HG02973 (cell line): ENCODE measurements around the gene KCNRG.
A peak's percentile ranks its signal among the peaks of the same experiment; 100 is the strongest.
"Not testable (repeated sequence)": the region's sequence is repeated elsewhere in the genome, so short reads cannot be mapped to it uniquely, and the experiment has no call there.

ENCODE experiments used
- ATAC-seq: cut with Tn5 transposase; IDR thresholded peaks from one replicate; pipeline ENCODE4 v1.9.1; 2021; ENCODE audit warnings: moderate library complexity; ENCODE audit not compliant: unreplicated experiment

KCNRG gene

GRCh38 chr13:50015258-50015657, at the start of gene KCNRG:
Gene KCNRG (plus strand): TSS chr13:50015444. CDS start chr13:50015494, 50 bp downstream.
- ATAC-seq = no peak

GRCh38 chr13:49967456-49967855, 47.8 kb upstream of the KCNRG start:
- ATAC-seq = no peak

- no peak for ATAC-seq
Measured at GRCh38 chr13:49972709-49973108, 42.5 kb upstream of the KCNRG start.

GRCh38 chr13:49975826-49976225, 39.4 kb upstream of the KCNRG start:
- no peak for ATAC-seq

GRCh38 chr13:49976314-49977258, 38.7 kb upstream of the KCNRG start:
- no peak for ATAC-seq

- ATAC-seq = no peak
Measured at GRCh38 chr13:49977992-49978391, 37.3 kb upstream of the KCNRG start.

- no peak for ATAC-seq
Measured at GRCh38 chr13:49980266-49980665, 35.0 kb upstream of the KCNRG start.

DNA sequence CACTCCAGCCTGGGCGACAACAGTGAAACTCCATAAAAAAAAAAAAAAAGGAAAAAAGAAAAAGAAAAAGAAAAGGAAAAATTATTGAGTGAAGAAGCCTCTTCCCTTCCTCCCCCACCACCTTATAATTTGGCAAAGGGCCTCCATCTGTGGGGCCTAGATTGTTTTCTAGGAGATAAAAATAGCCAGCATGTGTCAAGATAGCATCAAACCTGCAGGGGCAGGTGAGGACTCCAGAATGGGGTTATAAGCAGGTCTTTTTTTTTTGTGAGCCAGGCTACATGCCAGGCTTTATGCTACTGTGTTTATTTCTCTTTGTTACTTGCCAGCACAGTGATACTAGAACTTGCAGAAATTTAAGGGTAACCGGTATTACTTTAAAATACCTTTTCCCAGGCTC, 30.1 kb upstream of the KCNRG start:
- ATAC-seq = no peak

GRCh38 chr13:49986471-49986870, 28.8 kb upstream of the KCNRG start:
- no peak for ATAC-seq

DNA sequence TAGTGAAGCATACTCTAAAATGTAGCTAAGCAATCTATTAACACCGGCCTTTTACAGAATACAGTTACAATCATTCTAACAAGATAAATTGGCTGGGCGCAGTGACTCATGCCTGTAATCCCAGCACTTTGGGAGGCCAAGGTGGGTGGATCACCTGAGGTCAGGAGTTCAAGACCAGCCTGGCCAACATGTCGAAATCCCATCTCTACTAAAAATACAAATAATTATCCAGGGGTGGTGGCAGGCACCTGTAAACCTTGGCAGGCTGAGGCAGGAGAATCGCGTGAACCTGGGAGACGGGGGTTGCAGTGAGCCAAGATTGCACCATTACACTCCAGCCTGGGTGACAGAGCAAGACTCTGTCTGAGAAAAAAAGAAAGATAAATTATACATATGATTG, 24.6 kb upstream of the KCNRG start:
- ATAC-seq = not testable (repeated sequence)

- ATAC-seq = no peak
Measured at GRCh38 chr13:49993111-49993510, 22.1 kb upstream of the KCNRG start.

DNA sequence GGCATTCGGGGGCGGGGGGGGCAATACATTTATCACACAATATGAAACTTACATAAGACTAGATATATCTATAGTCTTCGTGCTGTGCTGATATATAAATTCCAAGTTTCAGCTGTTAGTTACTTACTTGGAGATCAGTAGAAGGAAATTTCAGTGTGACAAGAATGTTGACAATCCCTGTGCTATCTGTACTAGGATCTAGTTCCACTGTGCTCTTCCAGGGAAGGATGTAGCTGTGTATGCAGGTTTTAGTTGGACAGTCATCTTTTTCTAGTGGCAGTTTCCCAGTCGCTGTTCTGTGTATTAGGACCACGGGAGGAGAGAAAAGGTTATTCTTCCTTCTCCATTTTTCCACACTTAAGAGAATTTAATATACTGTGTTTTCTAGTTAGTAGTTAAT, 21.6 kb upstream of the KCNRG start:
- ATAC-seq = no peak

GRCh38 chr13:49995625-49996101, 19.6 kb upstream of the KCNRG start:
- no peak for ATAC-seq

DNA sequence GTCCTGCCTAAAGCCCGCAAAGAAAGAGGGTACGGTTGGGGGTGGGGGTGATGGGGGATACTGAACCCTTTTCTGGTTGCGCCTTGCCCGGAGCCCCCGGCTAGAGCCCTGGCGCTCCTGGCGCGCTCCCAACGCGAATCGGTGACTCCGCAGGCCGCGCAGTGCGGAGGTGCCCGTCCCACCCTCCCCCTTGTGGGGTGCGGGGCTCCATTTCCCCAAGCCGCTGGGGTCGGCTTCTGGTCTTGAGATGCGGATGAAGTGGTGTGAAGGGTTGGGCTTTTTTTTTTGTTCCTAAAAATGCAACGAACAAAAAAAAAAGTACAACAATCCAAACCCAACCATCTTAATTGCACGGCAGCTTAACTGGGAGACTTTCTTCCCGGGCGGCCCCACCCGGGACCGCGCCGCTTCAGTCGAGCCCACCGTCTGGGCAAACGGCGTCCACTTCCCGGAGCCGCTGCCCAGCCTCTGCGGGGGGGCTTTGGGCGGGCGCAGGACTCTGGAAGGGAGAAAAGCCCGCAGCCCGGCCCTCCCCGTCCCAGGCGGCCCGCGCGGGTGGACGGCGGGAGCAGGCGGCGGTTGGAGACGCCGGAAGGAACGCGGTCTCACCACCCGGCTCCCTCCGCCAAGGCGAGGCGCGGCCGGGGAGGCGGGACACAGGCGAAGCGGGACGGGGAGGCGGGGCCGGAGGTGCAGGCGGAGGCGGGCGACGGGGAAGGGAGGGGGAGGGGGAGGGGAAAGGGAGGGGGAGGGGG, 18.9 kb upstream of the KCNRG start:
- peak; percentile 53 for ATAC-seq

DNA sequence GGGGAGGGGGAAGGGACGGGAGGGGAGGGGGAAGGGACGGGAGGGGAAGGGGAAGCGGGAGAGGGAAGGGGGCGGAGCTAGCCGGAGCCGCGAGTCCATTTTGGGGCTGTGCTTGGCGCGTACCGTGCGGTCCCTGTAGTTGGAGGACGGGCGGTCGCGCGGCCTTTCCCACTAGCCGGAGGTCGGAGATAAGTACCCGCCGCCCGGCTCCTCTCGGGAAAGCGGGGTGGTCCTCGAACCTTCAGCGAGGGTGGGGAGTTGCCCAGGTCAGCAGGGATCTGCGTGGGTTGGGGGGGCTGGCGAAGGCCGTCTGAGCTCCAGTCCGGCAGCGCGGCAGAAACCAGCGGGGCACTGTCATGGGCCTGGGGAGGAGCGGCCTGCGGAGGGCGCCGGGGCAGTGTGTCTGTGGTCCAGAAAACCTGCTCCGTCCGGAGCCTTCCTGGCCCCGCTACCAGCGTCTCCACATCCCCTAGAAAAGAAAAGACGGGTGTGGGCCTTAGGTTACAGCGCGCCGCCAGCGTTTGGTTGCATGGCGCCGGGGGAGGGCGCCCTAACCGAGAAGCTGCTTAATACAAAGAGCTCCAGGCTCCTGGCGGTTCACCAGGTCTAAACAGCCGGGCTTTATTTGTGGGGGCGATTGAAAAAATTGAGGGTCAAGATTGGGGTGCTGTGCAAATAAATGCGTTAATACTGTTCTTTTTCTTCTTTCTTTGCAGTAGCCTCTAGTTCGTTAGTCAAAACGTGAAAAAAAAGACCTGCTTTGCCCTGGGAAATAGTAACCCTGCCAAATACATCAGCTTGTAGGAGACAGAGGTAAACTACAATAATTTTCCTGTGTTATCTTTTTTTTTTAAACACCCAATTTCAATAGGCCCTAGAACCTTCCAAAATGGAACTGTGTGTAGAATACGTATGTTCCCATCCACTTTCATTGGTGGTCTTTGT, 18.0 kb upstream of the KCNRG start, which contains the start of gene TRIM13:
Gene TRIM13, plus strand, starts transcription at position 92 of the 945 bp plus-strand sequence. CDS start 14,899 bp downstream, outside the sequence.
- peak; percentile 67 for ATAC-seq

GRCh38 chr13:49997955-49998354, 17.3 kb upstream of the KCNRG start:
- no peak for ATAC-seq

- ATAC-seq = no peak
Measured at GRCh38 chr13:49998714-49999624, 16.3 kb upstream of the KCNRG start.

- no peak for ATAC-seq
Measured at GRCh38 chr13:50001287-50001686, 14.0 kb upstream of the KCNRG start.

DNA sequence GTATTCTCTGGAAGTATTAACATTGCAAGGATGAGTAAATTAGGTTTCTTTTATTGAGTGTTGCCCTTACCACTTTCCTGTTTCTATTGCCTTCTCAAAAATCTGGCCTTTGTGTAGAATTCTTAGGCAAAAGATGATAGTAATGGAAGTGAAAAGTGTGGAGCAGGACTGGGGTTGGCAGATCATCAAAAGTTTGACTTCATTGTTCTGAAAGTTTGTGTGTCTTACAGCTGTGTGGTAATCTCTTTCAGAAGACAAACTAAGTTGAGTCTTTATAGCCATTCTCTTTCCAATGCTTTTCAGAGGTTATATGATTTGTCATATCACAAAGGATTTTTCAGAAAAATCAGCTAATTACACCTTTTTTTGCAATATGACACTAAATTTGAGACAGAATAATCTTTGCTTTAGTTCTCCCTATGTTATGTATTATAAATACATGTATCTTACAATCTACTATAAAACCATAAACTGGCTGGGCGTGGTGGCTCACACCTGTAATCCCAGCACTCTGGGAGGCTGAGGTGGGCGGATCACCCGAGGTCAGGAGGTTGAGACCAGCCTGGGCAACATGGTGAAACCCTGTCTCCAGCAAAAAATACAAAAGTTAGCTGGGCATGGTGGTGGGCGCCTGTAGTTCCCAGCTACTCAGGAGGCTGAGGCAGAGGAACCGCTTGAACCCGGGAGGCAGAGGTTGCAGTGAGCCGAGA, 8.7 kb upstream of the KCNRG start:
- no peak for ATAC-seq
